Heart right ventricle (tissue), 16 donors: ENCODE data around the gene MYO7B. TPM values are rescaled to one million over a fixed set of nuclear protein-coding genes. Genes with fewer than 3 reads are reported as not detected.

ENCODE experiments used
- ATAC-seq, 8 donors: fragments of 200-7000 bp; cut with Tn5 transposase; one replicate each; pipeline ENCODE4 v1.9.1; 2020; ENCODE audit warnings: mild to moderate bottlenecking in 8 of 8, moderate library complexity in 8 of 8, moderate number of reproducible peaks in 1 of 8
- DNase-seq, 2 donors: peaks; one replicate each; pipeline ENCODE4 v3.0.0-alpha.2; 2020
- H3K27ac ChIP-seq, 10 donors: fragments of 200-600 bp; sonication (generic) in 2 of 10; one replicate each; pipeline versions ENCODE4 v1.5.0 to v1.8.0; 2020 to 2022; ENCODE audit warnings: mild to moderate bottlenecking in 3 of 10
- H3K27me3 ChIP-seq, 7 donors: fragments of 200-600 bp; one replicate each; pipeline ENCODE4 v1.8.0; 2021 to 2022; ENCODE audit warnings: mild to moderate bottlenecking in 2 of 7
- H3K36me3 ChIP-seq, 9 donors: fragments of 200-600 bp; sonication (generic) in 1 of 9; one replicate each; pipeline versions ENCODE4 v1.5.0 to v1.8.0; 2020 to 2022; ENCODE audit warnings: mild to moderate bottlenecking in 2 of 9
- H3K4me1 ChIP-seq, 9 donors: fragments of 200-600 bp; sonication (generic) in 1 of 9; one replicate each; pipeline versions ENCODE4 v1.5.0 to v1.8.0; 2020 to 2022; ENCODE audit warnings: mild to moderate bottlenecking in 4 of 9
- H3K4me3 ChIP-seq, 10 donors: fragments of 200-600 bp; sonication (generic) in 2 of 10; one replicate each; pipeline versions ENCODE4 v1.5.0 to v1.8.0; 2020 to 2022; ENCODE audit warnings: mild to moderate bottlenecking in 7 of 10, moderate library complexity in 2 of 10
- H3K9me3 ChIP-seq, 11 donors: fragments of 200-600 bp in 10 of 11; sonication (generic) in 2 of 11; one replicate each; pipeline versions ENCODE4 v1.5.0 to v1.8.0; 2013 to 2022; ENCODE audit warnings: mild to moderate bottlenecking in 2 of 11, control low read depth in 1 of 11, moderate library complexity in 1 of 11
- WGBS, 2 donors: extraction: QIAGEN DNeasy Blood & Tissue Kit; methylation state at CpG; one replicate each; pipeline ENCODE4 v1.1.7; 2013; ENCODE audit warnings: inconsistent platforms in 1 of 2; 5-methylcytosine and 5-hydroxymethylcytosine counted together
- intact Hi-C, 10 donors: fragments of 100-400 bp; cut with DNase I; formaldehyde crosslinking; loops; one replicate each; pipeline versions ENCODE4 v1.11.1 to v1.14.2; 2022
- polyA plus RNA-seq, 2 donors: library from polyadenylated mRNA; stranded (reverse); fragments of 200-250 nt; gene quantifications; one replicate each; pipeline ENCODE4 v1.2.3, GENCODE V29; 2013
- total RNA-seq, 10 donors: library from RNA; stranded (reverse); fragmentation: NEBNext Ultra II Directional in 3 of 10; extraction: Animal tissue kit (Norgen Biotek cat#: 25700) in 3 of 10; gene quantifications; one replicate each; pipeline versions ENCODE4 v1.2.1 to v1.2.4, GENCODE V29; 2021 to 2023
- TF ChIP-seq, protein P1 (sequence below), 9 donors: fragments of 200-600 bp; sonication (generic) in 2 of 9; IDR thresholded peaks; one replicate each; pipeline versions ENCODE4 v1.5.0 to v1.8.0; 2021 to 2022; ENCODE audit warnings: antibody characterized with exemption in 9 of 9, mild to moderate bottlenecking in 5 of 9, moderate library complexity in 1 of 9
- donor health status: Arrhythmogenic right ventricular cardiomyopathy.
- donor health status: ischemic (EF 13 %, LVEDD 7.1; RV severe dilation, severe dysfunction).
- donor health status: healthy with polysubstance abuse.
- donor health status: DM: no; HTN: yes; CAD: no.
- donor health status: DM: no; HTN: no; CAD: no.
- donor health status: ischemic (EF 25% LVEDD 6.9; RV normal size, moderate dysfunction).
- donor health status: ischemic (EF 25% LVEDD 5.7; RV mildly dilated, moderate dysfunction).
- donor health status: healthy.
- donor health status: DM: yes; HTN: yes; CAD: no.
- donor health status: Ischemic cardiomyopathy.
- donor health status: ischemic (EF 35%, LVEDD 5.7; RV mildly dilated, moderate dysfunction).
- donor health status: nonischemic (EF 11% LVEDD 7.7; RV severe dilation, severe dysfunction).
- donor health status: DM: yes; HTN: yes; CAD: no.
- donor health status: PGD.
- donor health status: ischemic (EF 29% LVEDD 5.4; RV normal size, mild dysfunction).
- donor health status: nonischemic (EF 23%, LVEDD 6.1; RV moderate dilation, normal function).

The MYO7B gene
- total and polyA plus RNA-seq, 12 donors, result 0.42 to 2.3 (median 0.90) TPM

DNA sequence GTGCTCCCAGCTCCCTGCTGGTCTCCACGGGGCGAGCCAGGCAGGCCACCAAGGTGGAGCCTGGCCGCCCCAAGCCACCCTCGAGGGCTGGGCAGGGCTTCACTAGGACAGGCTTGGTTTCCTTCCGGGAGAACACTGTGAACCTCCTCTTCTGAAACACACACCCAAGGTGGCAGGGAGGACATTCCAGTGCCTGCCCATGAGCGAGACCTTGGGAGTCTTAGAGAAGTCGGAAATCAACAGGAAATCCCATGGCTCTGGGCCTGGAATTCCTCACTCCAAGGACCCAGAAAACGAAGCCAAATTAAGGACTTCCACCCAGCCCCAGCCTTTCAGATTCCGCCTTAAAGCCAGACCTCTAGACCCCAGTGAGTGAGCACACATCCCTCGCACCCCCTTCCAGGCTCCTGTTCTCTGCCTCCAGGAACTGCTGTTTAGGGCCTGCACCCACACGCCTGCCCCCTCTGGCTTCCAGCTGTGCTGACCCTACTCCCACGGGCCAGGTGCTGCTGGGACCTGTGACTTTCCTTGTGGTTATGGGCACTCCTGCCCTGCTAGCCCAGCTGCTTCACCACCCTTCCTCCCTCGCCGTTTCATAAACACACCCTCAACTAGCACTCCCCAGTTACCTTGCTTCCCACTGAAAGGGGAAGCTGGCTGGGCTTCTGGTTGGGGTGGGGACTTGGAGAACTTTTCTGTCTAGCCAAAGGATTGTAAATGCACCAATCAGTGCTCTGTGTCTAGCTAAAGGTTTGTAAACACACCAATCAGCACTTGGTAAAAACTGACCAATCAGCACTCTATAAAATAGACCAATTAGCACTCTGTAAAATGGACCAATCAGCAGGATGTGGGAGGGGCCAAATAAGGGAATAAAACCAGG, 124.2 kb downstream of the MYO7B start:
- peak overlapping the region; percentile 78 to 95 (median 86) for H3K27ac ChIP-seq
- peaks cover 0 to 19% (median 0%) of the 10 kb centered on the region in 7 donors for H3K27me3 ChIP-seq
- peaks cover 72 to 97% (median 92%) of the 10 kb centered on the region in 9 donors for H3K4me1 ChIP-seq
- H3K4me3 ChIP-seq, result peak overlapping the region in 2 of 10 donors; percentile 2 to 21
- peaks cover 0 to 48% (median 5%) of the 10 kb centered on the region in 9 donors for H3K36me3 ChIP-seq
- no peaks in the 10 kb centered on the region for H3K9me3 ChIP-seq
- TF ChIP-seq, protein P1, sequence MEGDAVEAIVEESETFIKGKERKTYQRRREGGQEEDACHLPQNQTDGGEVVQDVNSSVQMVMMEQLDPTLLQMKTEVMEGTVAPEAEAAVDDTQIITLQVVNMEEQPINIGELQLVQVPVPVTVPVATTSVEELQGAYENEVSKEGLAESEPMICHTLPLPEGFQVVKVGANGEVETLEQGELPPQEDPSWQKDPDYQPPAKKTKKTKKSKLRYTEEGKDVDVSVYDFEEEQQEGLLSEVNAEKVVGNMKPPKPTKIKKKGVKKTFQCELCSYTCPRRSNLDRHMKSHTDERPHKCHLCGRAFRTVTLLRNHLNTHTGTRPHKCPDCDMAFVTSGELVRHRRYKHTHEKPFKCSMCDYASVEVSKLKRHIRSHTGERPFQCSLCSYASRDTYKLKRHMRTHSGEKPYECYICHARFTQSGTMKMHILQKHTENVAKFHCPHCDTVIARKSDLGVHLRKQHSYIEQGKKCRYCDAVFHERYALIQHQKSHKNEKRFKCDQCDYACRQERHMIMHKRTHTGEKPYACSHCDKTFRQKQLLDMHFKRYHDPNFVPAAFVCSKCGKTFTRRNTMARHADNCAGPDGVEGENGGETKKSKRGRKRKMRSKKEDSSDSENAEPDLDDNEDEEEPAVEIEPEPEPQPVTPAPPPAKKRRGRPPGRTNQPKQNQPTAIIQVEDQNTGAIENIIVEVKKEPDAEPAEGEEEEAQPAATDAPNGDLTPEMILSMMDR (IDR thresholded peaks at IDR 0.05), result no peak
- peak; percentile 30 to 67 (median 49) for ATAC-seq
- DNase-seq, result peak; percentile 68 to 70
- intact Hi-C loops, result loop anchor here in 3 of 10 donors (2.0 to 5.0 kb wide), 3 partner anchors 13 to 38 kb away; partner anchors contain the start of gene LIMS2 (in 1 of the 3)
- 40 to 43% methylated on average over 14 of the region's 14 CpGs for WGBS, 2 donors

GRCh38 chr2:127660291-127660578, 124.8 kb downstream of the MYO7B start:
- peaks cover 72 to 97% (median 92%) of the 10 kb centered on the region in 9 donors for H3K4me1 ChIP-seq

GRCh38 chr2:127661072-127661649, 125.7 kb downstream of the MYO7B start:
- 41 to 52% methylated on average over 14 of the region's 14 CpGs for WGBS, 2 donors
- ATAC-seq, result no peak
- Histone ChIP-seq H3K4me1 (peaks cover 78 to 97% (median 92%) of the 10 kb centered on the region in 9 donors), H3K27me3 (peaks cover 0 to 34% (median 0%) of the 10 kb centered on the region in 7 donors), H3K4me3 (peak overlapping the region in 1 of 10 donors; percentile 15), H3K36me3 (peaks cover 0 to 35% (median 5%) of the 10 kb centered on the region in 9 donors), H3K27ac (peak overlapping the region; percentile 56 to 95 (median 84)), H3K9me3 (no peaks in the 10 kb centered on the region)
- TF ChIP-seq, protein P1 (IDR thresholded peaks at IDR 0.05), result no peak
- intact Hi-C loops, result no loop called here
- DNase-seq, result peak in 1 of 2 donors; percentile 13

More at GRCh38 chr2:127660291-127660578, 124.8 kb downstream of the MYO7B start:
- no peak for ATAC-seq
- peak overlapping the region; percentile 78 to 95 (median 84) for H3K27ac ChIP-seq
- WGBS, 2 donors, result 83% methylated on average over 10 of the region's 10 CpGs
- intact Hi-C loops, result no loop called here
- peaks cover 0 to 24% (median 0%) of the 10 kb centered on the region in 7 donors for H3K27me3 ChIP-seq
- no peak for DNase-seq
- H3K36me3 ChIP-seq, result peaks cover 0 to 43% (median 5%) of the 10 kb centered on the region in 9 donors
- TF ChIP-seq, protein P1 (IDR thresholded peaks at IDR 0.05), result no peak
- H3K9me3 ChIP-seq, result no peaks in the 10 kb centered on the region
- H3K4me3 ChIP-seq, result no peak overlapping the region

GRCh38 chr2:127661949-127662510, 126.5 kb downstream of the MYO7B start:
- Histone ChIP-seq H3K27me3 (peaks cover 0 to 35% (median 0%) of the 10 kb centered on the region in 7 donors), H3K4me1 (peaks cover 70 to 97% (median 92%) of the 10 kb centered on the region in 9 donors), H3K9me3 (no peaks in the 10 kb centered on the region), H3K4me3 (peak overlapping the region in 2 of 10 donors; percentile 12 to 15), H3K27ac (peak overlapping the region; percentile 56 to 95 (median 84)), H3K36me3 (peaks cover 0 to 28% (median 2%) of the 10 kb centered on the region in 9 donors)
- ATAC-seq (peak; percentile 14 to 58 (median 26)), DNase-seq (peak in 1 of 2 donors; percentile 59)
- WGBS, 2 donors, result 19 to 20% methylated on average over 9 of the region's 9 CpGs
- intact Hi-C loops, result no loop called here
- TF ChIP-seq, protein P1 (IDR thresholded peaks at IDR 0.05), result peak in 5 of 9 donors; percentile 18 to 43 (median 32)
